ENCODE data around the gene AP3B1. TPM values are rescaled to one million over a fixed set of nuclear protein-coding genes. Genes with fewer than 3 reads are reported as not detected.
"Not testable (repeated sequence)": the region's sequence is repeated elsewhere in the genome, so short reads cannot be mapped to it uniquely, and the experiment has no call there.

AP3B1 gene
- total RNA-seq, 4 donors from 2014 or later: 31.2 to 42.1 (median 36.2) TPM

- no peaks in the 10 kb centered on the region for H3K9me3 ChIP-seq
- intact Hi-C loops (cut with DNase I): no loop called here
- no peak for DNase-seq (ENCODE audit: extremely low spot score)
- no peak overlapping the region for H3K27ac ChIP-seq (replicated peaks in 1 of 4)
- H3K4me1 ChIP-seq: no peaks in the 10 kb centered on the region
- TF ChIP-seq CTCF (IDR thresholded peaks at IDR 0.05) (no peak), POLR2A (IDR thresholded peaks at IDR 0.05; ENCODE audit: low read depth) (no peak), POLR2AphosphoS5 (IDR thresholded peaks at IDR 0.05) (no peak), EP300 (IDR thresholded peaks at IDR 0.05) (no peak)
- H3K4me3 ChIP-seq: no peak overlapping the region
- whole genome bisulfite sequencing: 89% methylated on average over 2 of the region's 2 CpGs
- peaks cover 3 to 28% (median 9%) of the 10 kb centered on the region in 4 donors for H3K36me3 ChIP-seq
- no peaks in the 10 kb centered on the region for H3K27me3 ChIP-seq
Observed at GRCh38 chr5:78203815-78204214, 90.7 kb downstream of the AP3B1 start.

GRCh38 chr5:78190402-78190801, 104.1 kb downstream of the AP3B1 start:
- Histone ChIP-seq H3K36me3 (peaks cover 0 to 4% (median 0%) of the 10 kb centered on the region in 4 donors), H3K27me3 (no peaks in the 10 kb centered on the region), H3K4me3 (no peak overlapping the region), H3K9me3 (peaks cover 0 to 7% (median 3%) of the 10 kb centered on the region in 4 donors), H3K27ac (replicated peaks in 1 of 4) (no peak overlapping the region), H3K4me1 (no peaks in the 10 kb centered on the region)
- whole genome bisulfite sequencing: 87% methylated on average over 1 of the region's 1 CpG
- intact Hi-C loops (cut with DNase I): no loop called here
- DNase-seq (ENCODE audit: extremely low spot score): no peak
- TF ChIP-seq EP300 (IDR thresholded peaks at IDR 0.05): no peak
- TF ChIP-seq POLR2AphosphoS5 (IDR thresholded peaks at IDR 0.05): no peak
- no peak for TF ChIP-seq CTCF (IDR thresholded peaks at IDR 0.05)
- TF ChIP-seq POLR2A (IDR thresholded peaks at IDR 0.05; ENCODE audit: low read depth): no peak

GRCh38 chr5:78188681-78189080, 105.8 kb downstream of the AP3B1 start:
- H3K36me3 ChIP-seq; H3K27ac ChIP-seq (replicated peaks in 1 of 4); H3K27me3 ChIP-seq; intact Hi-C loops (cut with DNase I); H3K9me3 ChIP-seq; DNase-seq (ENCODE audit: extremely low spot score); H3K4me3 ChIP-seq; H3K4me1 ChIP-seq: not testable (repeated sequence)
- WGBS: 97% methylated on average over 4 of the region's 4 CpGs

GRCh38 chr5:78187172-78187571, 107.3 kb downstream of the AP3B1 start:
- H3K27ac ChIP-seq (replicated peaks in 1 of 4): no peak overlapping the region
- intact Hi-C loops (cut with DNase I): no loop called here
- DNase-seq (ENCODE audit: extremely low spot score): no peak

GRCh38 chr5:78182838-78183237, 111.7 kb downstream of the AP3B1 start:
- 93% methylated on average over 3 of the region's 3 CpGs for WGBS
- Histone ChIP-seq H3K4me3 (no peak overlapping the region), H3K36me3 (peaks cover 0 to 18% (median 2%) of the 10 kb centered on the region in 4 donors), H3K9me3 (peaks cover 0 to 3% (median 0%) of the 10 kb centered on the region in 4 donors), H3K27me3 (no peaks in the 10 kb centered on the region), H3K27ac (replicated peaks in 1 of 4) (no peak overlapping the region), H3K4me1 (no peaks in the 10 kb centered on the region)
- TF ChIP-seq POLR2AphosphoS5 (IDR thresholded peaks at IDR 0.05) (no peak), EP300 (IDR thresholded peaks at IDR 0.05) (no peak), CTCF (IDR thresholded peaks at IDR 0.05) (no peak), POLR2A (IDR thresholded peaks at IDR 0.05; ENCODE audit: low read depth) (no peak)
- intact Hi-C loops (cut with DNase I): no loop called here
- DNase-seq (ENCODE audit: extremely low spot score): no peak

More at GRCh38 chr5:78187172-78187571, 107.3 kb downstream of the AP3B1 start:
- H3K36me3 ChIP-seq: peaks cover 0 to 4% (median 0%) of the 10 kb centered on the region in 4 donors
- H3K4me3 ChIP-seq: no peak overlapping the region
- TF ChIP-seq POLR2AphosphoS5 (IDR thresholded peaks at IDR 0.05): no peak
- no peak for TF ChIP-seq EP300 (IDR thresholded peaks at IDR 0.05)
- no peak for TF ChIP-seq CTCF (IDR thresholded peaks at IDR 0.05)
- TF ChIP-seq POLR2A (IDR thresholded peaks at IDR 0.05; ENCODE audit: low read depth): no peak
- peaks cover 0 to 7% (median 3%) of the 10 kb centered on the region in 4 donors for H3K9me3 ChIP-seq
- no peaks in the 10 kb centered on the region for H3K27me3 ChIP-seq
- no peaks in the 10 kb centered on the region for H3K4me1 ChIP-seq
